Measurements from ENCODE around the gene CHST11. TPM values are rescaled to one million over a fixed set of nuclear protein-coding genes. Genes with fewer than 3 reads are reported as not detected.

CHST11 gene
- total RNA-seq, 1 experiment from 2014 or later = 0.25 TPM

GRCh38 chr12:104482113-104482512 is 25.4 kb downstream of the CHST11 start:
- Mint-ChIP-seq H3K27me3 (ENCODE audit: insufficient read depth, unreplicated experiment) (peaks cover 6% of the 10 kb centered on the region), H3K36me3 (ENCODE audit: insufficient read depth, unreplicated experiment) (no peaks in the 10 kb centered on the region), H3K4me1 (ENCODE audit: low read depth, unreplicated experiment) (no peaks in the 10 kb centered on the region), H3K4me3 (ENCODE audit: unreplicated experiment) (no peak overlapping the region), H3K27ac (ENCODE audit: unreplicated experiment) (no peak overlapping the region), H3K9me3 (ENCODE audit: unreplicated experiment) (no peaks in the 10 kb centered on the region)
- TF ChIP-seq CTCF (IDR thresholded peaks at IDR 0.05; ENCODE audit: insufficient read depth in 1 of 2, low read depth in 1 of 2, low read length in 1 of 2, severe bottlenecking in 1 of 2, unreplicated experiment in 1 of 2) = no peak
- H3K9me3 ChIP-seq = no peaks in the 10 kb centered on the region
- no peaks in the 10 kb centered on the region for H3K4me1 ChIP-seq
- no peaks in the 10 kb centered on the region; the same call in 1 of the 2 replicates for H3K27me3 ChIP-seq (replicated peaks; ENCODE audit: control insufficient read depth, insufficient read depth, low read length)
- H3K4me3 ChIP-seq (ENCODE audit: low read depth, low read length) = no peak overlapping the region
- DNase-seq = no peak
- CTCF ChIA-PET = no interaction called here
- intact Hi-C loops (cut with micrococcal nuclease; ENCODE audit: unreplicated experiment) = no loop called here
- no peaks in the 10 kb centered on the region for H3K36me3 ChIP-seq (ENCODE audit: control insufficient read depth, insufficient read depth, low read length)
- POLR2A ChIA-PET = no interaction called here
- BruUV-seq (replicated peaks) = no TSS peak

GRCh38 chr12:104482748-104483147 is 26.0 kb downstream of the CHST11 start:
- TF ChIP-seq CTCF (IDR thresholded peaks at IDR 0.05; ENCODE audit: insufficient read depth in 1 of 2, low read depth in 1 of 2, low read length in 1 of 2, severe bottlenecking in 1 of 2, unreplicated experiment in 1 of 2) = no peak
- BruUV-seq (replicated peaks) = no TSS peak
- no peak overlapping the region for H3K27ac Mint-ChIP-seq (ENCODE audit: unreplicated experiment)
- intact Hi-C loops (cut with micrococcal nuclease; ENCODE audit: unreplicated experiment) = no loop called here
- no peak overlapping the region for H3K4me3 Mint-ChIP-seq (ENCODE audit: unreplicated experiment)
- ChIA-PET CTCF (no interaction called here), POLR2A (no interaction called here)
- no peaks in the 10 kb centered on the region for H3K36me3 Mint-ChIP-seq (ENCODE audit: insufficient read depth, unreplicated experiment)
- no peaks in the 10 kb centered on the region for H3K36me3 ChIP-seq (ENCODE audit: control insufficient read depth, insufficient read depth, low read length)
- H3K4me1 Mint-ChIP-seq (ENCODE audit: low read depth, unreplicated experiment) = no peaks in the 10 kb centered on the region
- no peaks in the 10 kb centered on the region for H3K9me3 Mint-ChIP-seq (ENCODE audit: unreplicated experiment)
- no peak overlapping the region for H3K4me3 ChIP-seq (ENCODE audit: low read depth, low read length)
- H3K9me3 ChIP-seq = no peaks in the 10 kb centered on the region
- DNase-seq = no peak
- peaks cover 6% of the 10 kb centered on the region for H3K27me3 Mint-ChIP-seq (ENCODE audit: insufficient read depth, unreplicated experiment)
- no peaks in the 10 kb centered on the region; the same call in 1 of the 2 replicates for H3K27me3 ChIP-seq (replicated peaks; ENCODE audit: control insufficient read depth, insufficient read depth, low read length)
- no peaks in the 10 kb centered on the region for H3K4me1 ChIP-seq

- Mint-ChIP-seq H3K4me3 (ENCODE audit: unreplicated experiment) (no peak overlapping the region), H3K36me3 (ENCODE audit: insufficient read depth, unreplicated experiment) (no peaks in the 10 kb centered on the region), H3K27ac (ENCODE audit: unreplicated experiment) (no peak overlapping the region), H3K9me3 (ENCODE audit: unreplicated experiment) (no peaks in the 10 kb centered on the region), H3K4me1 (ENCODE audit: low read depth, unreplicated experiment) (no peaks in the 10 kb centered on the region), H3K27me3 (ENCODE audit: insufficient read depth, unreplicated experiment) (peaks cover 6% of the 10 kb centered on the region)
- Histone ChIP-seq H3K27me3 (replicated peaks; ENCODE audit: control insufficient read depth, insufficient read depth, low read length) (no peaks in the 10 kb centered on the region), H3K9me3 (no peaks in the 10 kb centered on the region), H3K4me3 (ENCODE audit: low read depth, low read length) (no peak overlapping the region), H3K36me3 (ENCODE audit: control insufficient read depth, insufficient read depth, low read length) (no peaks in the 10 kb centered on the region), H3K4me1 (no peaks in the 10 kb centered on the region)
- DNase-seq = no peak
- intact Hi-C loops (cut with micrococcal nuclease; ENCODE audit: unreplicated experiment) = no loop called here
- POLR2A ChIA-PET = no interaction called here
- TF ChIP-seq CTCF (IDR thresholded peaks at IDR 0.05; ENCODE audit: insufficient read depth in 1 of 2, low read depth in 1 of 2, low read length in 1 of 2, severe bottlenecking in 1 of 2, unreplicated experiment in 1 of 2) = no peak
- CTCF ChIA-PET = no interaction called here
- no TSS peak for BruUV-seq (replicated peaks)
Observed at GRCh38 chr12:104484079-104484478, 27.3 kb downstream of the CHST11 start.

Measured in Caco-2 (cell line).